HFFc6 (cell line): Measurements from ENCODE around the gene CALN1. TPM values are rescaled to one million over a fixed set of nuclear protein-coding genes. Genes with fewer than 3 reads are reported as not detected.
"Not testable (repeated sequence)": the region's sequence is repeated elsewhere in the genome, so short reads cannot be mapped to it uniquely, and the experiment has no call there.

ENCODE experiments used
- DNase-seq: peaks from one replicate; pipeline ENCODE4 v3.0.0-alpha.2; 2018
- H3K27ac Mint-ChIP-seq: 2 replicates; pipeline ENCODE4 v1.8.0; 2020; ENCODE audit warnings: mild to moderate bottlenecking, mixed read lengths
- H3K27me3 Mint-ChIP-seq: 2 replicates; pipeline ENCODE4 v1.8.0; 2021; ENCODE audit warnings: mild to moderate bottlenecking, moderate library complexity, mixed read lengths; ENCODE audit not compliant: insufficient read depth
- H3K36me3 Mint-ChIP-seq: 2 replicates; pipeline ENCODE4 v1.8.0; 2021; ENCODE audit warnings: low read depth, mixed read lengths
- H3K4me1 Mint-ChIP-seq: 2 replicates; pipeline ENCODE4 v1.8.0; 2020; ENCODE audit warnings: low read depth, mixed read lengths
- H3K4me3 Mint-ChIP-seq: 2 replicates; pipeline ENCODE4 v1.8.0; 2020; ENCODE audit warnings: mild to moderate bottlenecking, moderate library complexity, mixed read lengths
- H3K9me3 Mint-ChIP-seq: 2 replicates; pipeline ENCODE4 v1.8.0; 2020; ENCODE audit warnings: mild to moderate bottlenecking, mixed read lengths
- CTCF ChIP-seq: fragments of 200-600 bp; sonication (generic); IDR thresholded peaks from 2 replicates; pipeline ENCODE4 v1.5.0; 2021; ENCODE audit warnings: antibody characterized with exemption, mild to moderate bottlenecking
- long read RNA-seq: library from polyadenylated mRNA; unstranded; transcript quantifications from one replicate; pipeline ENCODE4 v2.0.0, GENCODE V29; 2019
- total RNA-seq, 6 experiments: library from RNA; stranded (reverse); fragmentation: NEBNext Ultra II Directional; extraction: Animal tissue kit (Norgen Biotek cat#: 25700); gene quantifications; 2 replicates in 1 of 6; 3 replicates in 5 of 6; pipeline ENCODE4 v1.2.3, GENCODE V29; 2021

Gene CALN1
- total RNA-seq = not detected
- long read RNA-seq = 0 reads

GRCh38 chr7:72412121-72412618 lies at the start of gene CALN1:
Gene CALN1 (minus strand): TSS chr7:72412338.
- not testable (repeated sequence) for H3K27ac Mint-ChIP-seq, H3K36me3 Mint-ChIP-seq, DNase-seq, H3K4me3 Mint-ChIP-seq, H3K27me3 Mint-ChIP-seq, H3K4me1 Mint-ChIP-seq
- H3K9me3 Mint-ChIP-seq = peaks cover 12% of the 10 kb centered on the region

GRCh38 chr7:72453471-72453870 lies 41.3 kb upstream of the CALN1 start:
- Mint-ChIP-seq H3K27me3 (peaks cover 2% of the 10 kb centered on the region; the same call in 1 of the 2 replicates), H3K27ac (no peak overlapping the region)

DNA sequence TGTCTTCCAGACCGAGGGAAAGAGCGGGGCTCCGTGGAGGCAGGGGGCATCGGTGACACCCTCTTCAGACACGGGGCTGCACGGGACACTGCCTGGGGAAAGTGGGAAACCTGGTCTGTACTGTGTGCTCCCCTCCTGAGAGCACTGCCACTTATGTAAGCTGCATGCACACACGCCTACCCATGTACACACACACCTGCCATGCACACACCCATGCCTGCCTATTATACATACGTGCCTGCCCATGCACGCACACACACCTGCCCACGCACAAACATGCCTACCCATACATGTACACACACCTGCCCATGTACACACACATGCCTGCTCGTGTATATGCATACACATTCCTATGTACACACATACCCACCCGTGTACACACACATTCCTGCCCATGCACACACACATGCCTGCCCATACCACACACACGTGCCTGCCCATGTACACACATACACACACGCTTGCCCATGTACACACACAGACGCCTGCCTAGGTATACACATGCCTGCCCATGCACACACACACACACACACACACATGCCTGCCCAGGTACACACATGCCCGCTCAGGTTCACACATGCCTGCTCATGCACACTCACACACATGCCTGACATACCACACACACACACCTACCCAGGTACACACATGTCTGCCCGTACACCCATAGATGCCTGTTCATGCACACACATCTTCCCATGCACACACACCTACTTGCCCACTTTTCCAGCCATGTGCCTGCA lies 35.5 kb upstream of the CALN1 start:
- no peak for TF ChIP-seq CTCF
- H3K9me3 Mint-ChIP-seq = peaks cover 7% of the 10 kb centered on the region; the same call in 1 of the 2 replicates
- H3K36me3 Mint-ChIP-seq = no peaks in the 10 kb centered on the region
- H3K27me3 Mint-ChIP-seq = peaks cover 5% of the 10 kb centered on the region
- H3K4me1 Mint-ChIP-seq = no peaks in the 10 kb centered on the region
- H3K27ac Mint-ChIP-seq = no peak overlapping the region
- DNase-seq = no peak
- no peak overlapping the region for H3K4me3 Mint-ChIP-seq

More at GRCh38 chr7:72453471-72453870, 41.3 kb upstream of the CALN1 start:
- Mint-ChIP-seq H3K4me3 (no peak overlapping the region), H3K4me1 (no peaks in the 10 kb centered on the region), H3K36me3 (no peaks in the 10 kb centered on the region), H3K9me3 (peaks cover 22% of the 10 kb centered on the region; the same call in 1 of the 2 replicates)
- DNase-seq = no peak
- TF ChIP-seq CTCF = no peak

GRCh38 chr7:72446591-72447462 lies 34.7 kb upstream of the CALN1 start:
- no peak overlapping the region for H3K27ac Mint-ChIP-seq
- peaks cover 7% of the 10 kb centered on the region; the same call in 1 of the 2 replicates for H3K9me3 Mint-ChIP-seq
- no peaks in the 10 kb centered on the region for H3K36me3 Mint-ChIP-seq
- H3K27me3 Mint-ChIP-seq = peaks cover 5% of the 10 kb centered on the region
- no peaks in the 10 kb centered on the region for H3K4me1 Mint-ChIP-seq
- no peak for DNase-seq
- H3K4me3 Mint-ChIP-seq = no peak overlapping the region
- no peak for TF ChIP-seq CTCF

DNA sequence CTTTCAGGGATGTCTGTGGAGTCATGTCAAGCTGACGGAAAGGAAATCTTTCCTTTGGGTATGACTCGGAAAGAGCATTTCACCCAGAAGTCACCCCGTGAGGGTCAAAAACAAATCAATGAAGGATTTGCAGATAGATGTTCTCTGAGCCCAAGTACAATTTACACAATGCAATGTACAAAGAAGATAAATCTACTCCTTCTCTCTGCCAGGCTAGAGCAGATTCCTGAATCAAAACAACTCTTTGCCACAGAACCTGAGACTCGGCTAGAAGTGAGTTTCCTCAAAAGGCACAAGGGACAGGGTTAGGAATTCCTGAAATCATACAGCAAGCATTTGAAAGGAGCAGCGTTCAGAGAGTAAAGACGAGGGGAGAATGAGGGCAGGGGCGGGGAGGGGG lies 34.0 kb upstream of the CALN1 start:
- peaks cover 7% of the 10 kb centered on the region; the same call in 1 of the 2 replicates for H3K9me3 Mint-ChIP-seq
- DNase-seq = no peak
- peaks cover 5% of the 10 kb centered on the region for H3K27me3 Mint-ChIP-seq
- H3K4me3 Mint-ChIP-seq = no peak overlapping the region
- no peak overlapping the region for H3K27ac Mint-ChIP-seq
- no peak for TF ChIP-seq CTCF
- H3K36me3 Mint-ChIP-seq = no peaks in the 10 kb centered on the region
- no peaks in the 10 kb centered on the region for H3K4me1 Mint-ChIP-seq
